ENCODE measurements around the gene MRPL42. TPM values are rescaled to one million over a fixed set of nuclear protein-coding genes. Genes with fewer than 3 reads are reported as not detected.
A peak's percentile ranks its signal among the peaks of the same experiment; 100 is the strongest.
"Not testable (repeated sequence)": the region's sequence is repeated elsewhere in the genome, so short reads cannot be mapped to it uniquely, and the experiment has no call there.

The MRPL42 gene
- total and polyA plus RNA-seq, 2 donors from 2014 or later: 57.6 to 66.7 TPM

GRCh38 chr12:93429852-93430251, 37.5 kb upstream of the MRPL42 start:
- Histone ChIP-seq H3K4me1 (ENCODE audit: control insufficient read depth in 2 of 3, insufficient read depth in 2 of 3, low read depth in 1 of 3, low read length in 3 of 3) (peaks cover 0 to 19% (median 14%) of the 10 kb centered on the region in 3 donors), H3K9me3 (ENCODE audit: control insufficient read depth in 2 of 3, insufficient read depth in 1 of 3, low read length in 3 of 3) (no peaks in the 10 kb centered on the region), H3K27ac (ENCODE audit: low read depth in 2 of 2, low read length in 2 of 2) (no peak overlapping the region), H3K4me3 (ENCODE audit: low read length in 3 of 3) (no peak overlapping the region), H3K27me3 (ENCODE audit: control insufficient read depth, insufficient read depth, low read length) (no peaks in the 10 kb centered on the region), H3K36me3 (ENCODE audit: control insufficient read depth in 2 of 3, insufficient read depth in 3 of 3, low read length in 3 of 3) (no peaks in the 10 kb centered on the region), H3K9ac (ENCODE audit: low read length in 3 of 3) (no peak overlapping the region)
- intact Hi-C loops (cut with DNase I): no loop called here
- DNase-seq: no peak
- FAIRE-seq: no peak
- no peak for TF ChIP-seq CTCF (IDR thresholded peaks at IDR 0.05; ENCODE audit: borderline replicate concordance, extremely low read depth, insufficient read depth)

GRCh38 chr12:93430280-93430679, 37.0 kb upstream of the MRPL42 start:
- DNase-seq: no peak
- Histone ChIP-seq H3K4me3 (ENCODE audit: low read length in 3 of 3) (no peak overlapping the region), H3K27ac (ENCODE audit: low read depth in 2 of 2, low read length in 2 of 2) (no peak overlapping the region), H3K36me3 (ENCODE audit: control insufficient read depth in 2 of 3, insufficient read depth in 3 of 3, low read length in 3 of 3) (no peaks in the 10 kb centered on the region), H3K27me3 (ENCODE audit: control insufficient read depth, insufficient read depth, low read length) (no peaks in the 10 kb centered on the region), H3K9me3 (ENCODE audit: control insufficient read depth in 2 of 3, insufficient read depth in 1 of 3, low read length in 3 of 3) (no peaks in the 10 kb centered on the region), H3K4me1 (ENCODE audit: control insufficient read depth in 2 of 3, insufficient read depth in 2 of 3, low read depth in 1 of 3, low read length in 3 of 3) (peaks cover 0 to 15% (median 9%) of the 10 kb centered on the region in 3 donors), H3K9ac (ENCODE audit: low read length in 3 of 3) (no peak overlapping the region)
- intact Hi-C loops (cut with DNase I): no loop called here
- no peak for TF ChIP-seq CTCF (IDR thresholded peaks at IDR 0.05; ENCODE audit: borderline replicate concordance, extremely low read depth, insufficient read depth)
- no peak for FAIRE-seq

GRCh38 chr12:93432031-93432430, 35.3 kb upstream of the MRPL42 start:
- H3K27me3 ChIP-seq (ENCODE audit: control insufficient read depth, insufficient read depth, low read length); H3K9ac ChIP-seq (ENCODE audit: low read length in 3 of 3); H3K9me3 ChIP-seq (ENCODE audit: control insufficient read depth in 2 of 3, insufficient read depth in 1 of 3, low read length in 3 of 3); intact Hi-C loops (cut with DNase I); DNase-seq; H3K4me3 ChIP-seq (ENCODE audit: low read length in 3 of 3); H3K27ac ChIP-seq (ENCODE audit: low read depth in 2 of 2, low read length in 2 of 2); H3K4me1 ChIP-seq (ENCODE audit: control insufficient read depth in 2 of 3, insufficient read depth in 2 of 3, low read depth in 1 of 3, low read length in 3 of 3); FAIRE-seq; H3K36me3 ChIP-seq (ENCODE audit: control insufficient read depth in 2 of 3, insufficient read depth in 3 of 3, low read length in 3 of 3): not testable (repeated sequence)

- intact Hi-C loops (cut with DNase I): no loop called here
- FAIRE-seq: peak; percentile 3
- H3K4me1 ChIP-seq (ENCODE audit: control insufficient read depth in 2 of 3, insufficient read depth in 2 of 3, low read depth in 1 of 3, low read length in 3 of 3): peaks cover 0 to 15% (median 0%) of the 10 kb centered on the region in 3 donors
- no peak for DNase-seq
- H3K27ac ChIP-seq (ENCODE audit: low read depth in 2 of 2, low read length in 2 of 2): no peak overlapping the region
- H3K9ac ChIP-seq (ENCODE audit: low read length in 3 of 3): no peak overlapping the region
- TF ChIP-seq CTCF (IDR thresholded peaks at IDR 0.05; ENCODE audit: borderline replicate concordance, extremely low read depth, insufficient read depth): no peak
- H3K4me3 ChIP-seq (ENCODE audit: low read length in 3 of 3): peak overlapping the region in 1 of 3 donors; percentile 33
- no peaks in the 10 kb centered on the region for H3K9me3 ChIP-seq (ENCODE audit: control insufficient read depth in 2 of 3, insufficient read depth in 1 of 3, low read length in 3 of 3)
- no peaks in the 10 kb centered on the region for H3K27me3 ChIP-seq (ENCODE audit: control insufficient read depth, insufficient read depth, low read length)
- H3K36me3 ChIP-seq (ENCODE audit: control insufficient read depth in 2 of 3, insufficient read depth in 3 of 3, low read length in 3 of 3): no peaks in the 10 kb centered on the region
These were observed 33.0 kb upstream of the MRPL42 start for GRCh38 chr12:93434256-93434865.
